LNCAP (cell line): ENCODE data around the gene A1BG.

ENCODE experiments used
- TF ChIP-seq, protein P1 (sequence below): fragments of 450-650 bp; IDR thresholded peaks from 2 replicates; pipeline ENCODE4 v1.5.1; 2017; ENCODE audit warnings: mild to moderate bottlenecking

The A1BG gene

DNA sequence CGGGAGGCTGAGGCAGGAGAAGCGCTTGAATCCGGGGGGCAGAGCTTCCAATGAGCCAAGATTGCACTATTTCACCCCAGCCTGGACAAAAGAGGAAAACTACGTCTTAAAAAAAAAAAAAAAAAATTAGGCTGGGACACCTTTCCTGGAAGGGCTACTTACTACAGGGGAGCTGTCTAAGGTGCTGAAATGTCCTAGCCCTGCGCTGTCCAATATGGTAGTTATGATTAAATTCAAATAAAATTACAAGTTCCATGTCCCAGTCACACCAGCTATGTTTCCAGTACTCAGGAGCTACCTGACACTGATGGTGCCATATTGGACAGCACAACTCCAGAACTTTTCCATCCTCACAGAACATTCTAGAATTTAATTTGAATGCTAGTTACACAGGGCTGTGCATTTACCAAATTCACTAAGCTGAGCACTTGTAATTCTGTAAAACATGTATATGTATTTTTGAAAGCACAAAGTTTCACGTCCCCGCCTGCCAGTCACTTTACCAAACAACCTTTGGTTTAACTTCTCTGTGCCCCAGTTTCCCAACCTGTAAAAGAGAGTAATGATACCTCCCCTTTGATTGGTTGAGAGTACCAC is 35.7 kb downstream of the A1BG start:
- TF ChIP-seq, protein P1, sequence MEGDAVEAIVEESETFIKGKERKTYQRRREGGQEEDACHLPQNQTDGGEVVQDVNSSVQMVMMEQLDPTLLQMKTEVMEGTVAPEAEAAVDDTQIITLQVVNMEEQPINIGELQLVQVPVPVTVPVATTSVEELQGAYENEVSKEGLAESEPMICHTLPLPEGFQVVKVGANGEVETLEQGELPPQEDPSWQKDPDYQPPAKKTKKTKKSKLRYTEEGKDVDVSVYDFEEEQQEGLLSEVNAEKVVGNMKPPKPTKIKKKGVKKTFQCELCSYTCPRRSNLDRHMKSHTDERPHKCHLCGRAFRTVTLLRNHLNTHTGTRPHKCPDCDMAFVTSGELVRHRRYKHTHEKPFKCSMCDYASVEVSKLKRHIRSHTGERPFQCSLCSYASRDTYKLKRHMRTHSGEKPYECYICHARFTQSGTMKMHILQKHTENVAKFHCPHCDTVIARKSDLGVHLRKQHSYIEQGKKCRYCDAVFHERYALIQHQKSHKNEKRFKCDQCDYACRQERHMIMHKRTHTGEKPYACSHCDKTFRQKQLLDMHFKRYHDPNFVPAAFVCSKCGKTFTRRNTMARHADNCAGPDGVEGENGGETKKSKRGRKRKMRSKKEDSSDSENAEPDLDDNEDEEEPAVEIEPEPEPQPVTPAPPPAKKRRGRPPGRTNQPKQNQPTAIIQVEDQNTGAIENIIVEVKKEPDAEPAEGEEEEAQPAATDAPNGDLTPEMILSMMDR, result no peak

DNA sequence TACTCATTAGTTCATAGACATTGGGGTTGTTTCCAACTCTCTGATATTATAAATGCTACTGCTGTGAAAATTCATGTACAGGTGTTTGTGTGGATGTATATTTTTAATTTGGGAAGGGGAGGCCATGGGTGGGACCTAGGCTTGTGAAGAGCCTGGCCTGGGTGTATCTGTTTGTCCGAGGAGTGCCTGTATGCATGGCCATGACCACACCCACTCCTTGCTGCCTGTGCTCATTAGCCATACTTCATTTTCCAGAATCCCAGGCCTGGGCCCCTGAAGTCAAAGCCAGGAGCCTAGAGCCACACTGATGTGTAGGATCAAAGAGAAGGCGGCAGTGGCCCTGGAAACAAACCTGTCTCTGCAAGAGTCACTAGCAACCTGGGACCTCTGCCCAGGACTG is 37.7 kb downstream of the A1BG start:
- TF ChIP-seq, protein P1, result no peak

DNA sequence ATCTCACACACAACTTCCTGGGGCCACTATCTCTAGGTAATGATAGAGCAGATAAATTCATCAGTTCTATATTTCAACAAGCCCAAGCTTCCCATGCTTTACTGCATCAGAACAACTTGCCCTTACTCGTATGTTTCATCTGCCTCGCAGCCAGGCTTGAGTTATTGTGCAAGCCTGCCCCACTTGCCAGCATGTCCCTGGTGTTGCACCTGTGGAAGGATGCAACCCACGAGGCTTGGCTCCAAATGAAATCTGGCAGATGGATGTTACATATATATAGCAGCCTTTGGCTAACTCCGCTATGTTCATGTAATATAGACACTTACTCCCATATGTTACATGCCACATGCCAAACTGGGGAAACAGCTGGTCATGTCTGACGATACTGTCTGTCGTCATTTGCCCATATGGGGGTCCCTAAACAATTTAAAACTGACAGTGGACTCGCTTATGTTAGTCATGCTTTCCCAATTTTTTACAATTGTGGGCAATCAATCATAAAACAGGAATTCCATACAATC is 41.9 kb downstream of the A1BG start:
- TF ChIP-seq, protein P1, result no peak

DNA sequence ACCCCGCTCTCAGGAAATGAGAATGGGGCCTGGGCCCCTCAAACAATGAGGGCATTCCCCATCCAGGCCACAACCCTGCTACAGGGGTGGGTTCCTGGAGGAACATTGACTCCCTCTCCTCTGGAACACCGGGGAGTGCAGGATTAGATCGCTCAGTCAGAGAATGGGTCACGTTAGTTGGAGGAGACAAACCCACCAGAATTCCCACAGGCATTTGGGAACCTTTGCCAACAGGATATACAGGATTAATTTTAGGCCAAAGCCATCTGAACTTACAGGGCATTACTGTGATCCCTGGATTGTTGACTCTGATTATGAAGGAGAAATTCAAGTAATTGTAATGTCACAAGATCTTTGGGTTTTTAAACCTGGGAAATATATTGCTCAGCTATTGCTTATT is 45.6 kb downstream of the A1BG start:
- TF ChIP-seq, protein P1, result no peak

DNA sequence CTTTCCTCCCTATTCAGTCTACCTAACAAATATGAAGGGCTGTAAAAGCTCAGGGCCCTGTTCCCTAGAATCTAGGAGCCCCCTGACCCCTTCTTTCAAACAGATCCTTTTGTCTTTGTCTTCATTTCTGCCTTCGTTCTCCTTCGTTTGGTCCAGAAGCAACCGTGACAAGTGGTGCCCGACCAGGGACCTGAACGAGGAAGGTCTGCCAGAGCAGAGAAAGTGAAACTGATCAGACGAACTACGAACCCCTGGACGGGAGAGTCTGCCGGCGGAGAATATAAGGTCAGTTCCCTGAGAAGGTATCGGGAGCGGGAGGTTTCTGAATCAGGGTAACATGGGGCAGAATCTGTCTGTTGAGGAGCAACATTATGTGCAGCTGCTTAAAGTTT is 47.4 kb downstream of the A1BG start:
- TF ChIP-seq, protein P1, result no peak

DNA sequence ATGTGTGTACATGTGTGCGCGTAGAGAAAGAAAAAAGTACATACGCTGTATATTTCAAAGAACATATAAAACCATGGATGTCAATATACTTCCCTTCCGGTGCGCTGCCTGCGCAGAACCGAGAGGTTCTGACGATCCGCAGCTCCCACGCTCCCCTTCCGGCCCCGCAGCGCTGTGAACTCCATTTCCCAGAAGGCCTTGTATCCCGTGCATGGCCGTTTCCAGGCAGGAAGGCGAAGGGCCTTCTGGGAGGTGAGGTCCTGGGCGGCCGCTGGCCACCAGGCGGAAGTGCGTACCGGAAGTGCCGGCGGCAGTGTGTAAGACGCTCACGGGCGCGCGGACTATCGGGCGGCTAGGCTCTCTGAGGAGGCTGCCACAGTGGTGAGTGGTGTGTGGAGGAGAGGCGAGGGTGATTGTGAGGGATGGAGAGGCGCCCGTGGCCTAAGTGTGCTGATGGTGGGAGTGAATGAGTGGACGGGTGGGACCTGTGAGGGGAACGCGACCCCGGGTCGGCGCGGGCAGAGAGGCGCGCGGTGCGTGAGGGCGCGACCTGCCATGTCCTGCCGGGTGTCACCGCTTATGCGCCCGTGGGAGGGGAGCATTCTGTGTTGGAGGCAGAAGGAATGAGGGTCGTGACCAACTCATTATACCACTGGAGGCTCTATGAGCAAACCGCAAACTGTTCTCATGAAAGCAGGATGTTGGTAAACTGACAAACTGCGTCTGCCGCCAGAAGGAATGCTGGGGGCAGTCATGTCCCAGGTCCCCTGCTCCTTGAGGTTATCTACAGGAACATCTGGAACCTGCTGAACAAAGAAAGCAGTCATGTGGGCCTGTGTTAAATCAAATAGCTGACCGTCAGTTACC is 48.0 kb downstream of the A1BG start, which contains the start of gene ERVK3-1:
Gene ERVK3-1, plus strand, starts transcription at position 313 of the 867 bp plus-strand sequence. CDS start 6,792 bp downstream, outside the sequence.
- TF ChIP-seq, protein P1, result no peak

DNA sequence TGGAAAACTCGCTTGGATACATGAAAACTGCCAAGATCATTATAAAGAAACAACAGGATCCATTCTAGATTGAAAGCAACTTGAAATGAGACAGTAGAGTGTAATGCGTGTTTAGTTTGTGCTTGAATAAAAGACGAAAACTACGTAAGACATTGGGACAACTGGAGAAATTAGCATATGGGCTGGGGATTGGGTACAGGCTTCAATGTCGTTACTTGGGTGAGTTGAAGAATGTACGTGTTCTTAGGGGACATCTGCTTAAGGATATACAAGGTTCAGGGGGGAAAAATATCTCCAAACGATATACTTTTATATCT is 48.6 kb downstream of the A1BG start:
- TF ChIP-seq, protein P1, result no peak
